Left lung (tissue), 10 donors: ENCODE measurements around the gene CHMP1A. TPM values are rescaled to one million over a fixed set of nuclear protein-coding genes. Genes with fewer than 3 reads are reported as not detected.
A peak's percentile ranks its signal among the peaks of the same experiment; 100 is the strongest.

Experiments
- ATAC-seq: fragments of 200-7000 bp; cut with Tn5 transposase; one replicate; pipeline ENCODE4 v1.9.1; 2020; ENCODE audit warnings: moderate library complexity
- DNase-seq, 4 donors: peaks; one replicate each; pipeline ENCODE4 v3.0.0-alpha.2; 2013 to 2020
- H3K27ac ChIP-seq, 2 donors: fragments of 200-600 bp; sonication (generic) in 1 of 2; one replicate each; pipeline versions ENCODE4 v1.5.0 to v1.8.0; 2020 to 2021
- H3K27me3 ChIP-seq, 2 donors: fragments of 200-600 bp; sonication (generic) in 1 of 2; one replicate each; pipeline versions ENCODE4 v1.5.0 to v1.8.0; 2020 to 2021
- H3K36me3 ChIP-seq, 2 donors: fragments of 200-600 bp; sonication (generic) in 1 of 2; one replicate each; pipeline versions ENCODE4 v1.5.0 to v1.8.0; 2020 to 2021
- H3K4me1 ChIP-seq, 2 donors: fragments of 200-600 bp; one replicate each; pipeline ENCODE4 v1.8.0; 2021
- H3K4me3 ChIP-seq, 2 donors: fragments of 200-600 bp; sonication (generic) in 1 of 2; one replicate each; pipeline versions ENCODE4 v1.5.0 to v1.8.0; 2020 to 2021; ENCODE audit warnings: mild to moderate bottlenecking in 1 of 2
- H3K9me3 ChIP-seq, 2 donors: fragments of 200-600 bp; sonication (generic) in 1 of 2; one replicate each; pipeline versions ENCODE4 v1.5.0 to v1.8.0; 2020 to 2021
- CTCF ChIP-seq, 2 donors: fragments of 200-600 bp; sonication (generic) in 1 of 2; IDR thresholded peaks; one replicate each; pipeline versions ENCODE4 v1.5.0 to v1.8.0; 2021; ENCODE audit warnings: antibody characterized with exemption in 2 of 2
- intact Hi-C, 2 donors: fragments of 100-400 bp; cut with DNase I; formaldehyde crosslinking; loops; one replicate each; pipeline versions ENCODE4 v1.11.2 to v1.14.2; 2022
- polyA plus RNA-seq, 6 donors: library from polyadenylated mRNA; unstranded; fragments of 120-200 nt; gene quantifications; one replicate each; pipeline ENCODE4 v1.2.1, GENCODE V29; 2013; ENCODE audit not compliant: insufficient read length in 6 of 6
- total RNA-seq, 2 donors: library from RNA; stranded (reverse); fragmentation: NEBNext Ultra II Directional; extraction: Animal tissue kit (Norgen Biotek cat#: 25700); gene quantifications; one replicate each; pipeline ENCODE4 v1.2.1, GENCODE V29; 2021
- donor health status: DM: no; HTN: yes; CAD: no.
- donor health status: DM: no; HTN: no; CAD: no.

CHMP1A gene
- total and polyA plus RNA-seq, 8 donors: 60.8 to 91.5 (median 72.5) TPM

GRCh38 chr16:89607453-89607852 is 50.1 kb downstream of the CHMP1A start:
- H3K4me3 ChIP-seq: no peak overlapping the region
- peaks cover 4 to 7% of the 10 kb centered on the region in 2 donors for H3K4me1 ChIP-seq
- peaks cover 0 to 9% of the 10 kb centered on the region in 2 donors for H3K27me3 ChIP-seq
- H3K27ac ChIP-seq: no peak overlapping the region
- ATAC-seq (no peak), DNase-seq (no peak)
- H3K36me3 ChIP-seq: no peaks in the 10 kb centered on the region
- no peak for TF ChIP-seq CTCF (IDR thresholded peaks at IDR 0.05)
- H3K9me3 ChIP-seq: no peaks in the 10 kb centered on the region
- intact Hi-C loops: no loop called here

GRCh38 chr16:89606006-89606405 is 51.5 kb downstream of the CHMP1A start:
- peaks cover 10 to 14% of the 10 kb centered on the region in 2 donors for H3K4me1 ChIP-seq
- intact Hi-C loops: no loop called here
- no peaks in the 10 kb centered on the region for H3K9me3 ChIP-seq
- no peak for TF ChIP-seq CTCF (IDR thresholded peaks at IDR 0.05)
- DNase-seq (no peak), ATAC-seq (no peak)
- no peak overlapping the region for H3K27ac ChIP-seq
- peaks cover 0 to 17% of the 10 kb centered on the region in 2 donors for H3K27me3 ChIP-seq
- H3K4me3 ChIP-seq: no peak overlapping the region
- no peaks in the 10 kb centered on the region for H3K36me3 ChIP-seq

GRCh38 chr16:89605186-89605970 is 52.1 kb downstream of the CHMP1A start:
- TF ChIP-seq CTCF (IDR thresholded peaks at IDR 0.05): no peak
- DNase-seq (peak in 1 of 4 donors; percentile 68), ATAC-seq (no peak)
- Histone ChIP-seq H3K9me3 (no peaks in the 10 kb centered on the region), H3K4me3 (no peak overlapping the region), H3K36me3 (no peaks in the 10 kb centered on the region), H3K27ac (no peak overlapping the region), H3K4me1 (peaks cover 10 to 14% of the 10 kb centered on the region in 2 donors), H3K27me3 (peaks cover 0 to 17% of the 10 kb centered on the region in 2 donors)
- intact Hi-C loops: no loop called here

GRCh38 chr16:89604764-89605163 is 52.7 kb downstream of the CHMP1A start:
- no peak overlapping the region for H3K27ac ChIP-seq
- no peak overlapping the region for H3K4me3 ChIP-seq
- ATAC-seq (no peak), DNase-seq (no peak)
- peaks cover 10 to 14% of the 10 kb centered on the region in 2 donors for H3K4me1 ChIP-seq
- H3K36me3 ChIP-seq: no peaks in the 10 kb centered on the region
- no peaks in the 10 kb centered on the region for H3K9me3 ChIP-seq
- intact Hi-C loops: no loop called here
- TF ChIP-seq CTCF (IDR thresholded peaks at IDR 0.05): no peak
- H3K27me3 ChIP-seq: peaks cover 0 to 17% of the 10 kb centered on the region in 2 donors

- Histone ChIP-seq H3K4me3 (no peak overlapping the region), H3K27ac (no peak overlapping the region), H3K9me3 (no peaks in the 10 kb centered on the region), H3K4me1 (peaks cover 10 to 14% of the 10 kb centered on the region in 2 donors), H3K27me3 (peaks cover 0 to 17% of the 10 kb centered on the region in 2 donors), H3K36me3 (no peaks in the 10 kb centered on the region)
- no peak for DNase-seq
- TF ChIP-seq CTCF (IDR thresholded peaks at IDR 0.05): no peak
- intact Hi-C loops: no loop called here
- ATAC-seq: no peak
Measured at GRCh38 chr16:89602952-89603590, 54.4 kb downstream of the CHMP1A start.
